AG04450 (cell line): Measurements from ENCODE around the gene ATP6V0D1. TPM values are rescaled to one million over a fixed set of nuclear protein-coding genes. Genes with fewer than 3 reads are reported as not detected.

ENCODE experiments used
- CTCF ChIA-PET: fragments of 300-600, 350-600 bp; formaldehyde crosslinking; extraction: SDS; loops from one replicate; lab custom pipeline; 2022; ENCODE audit warnings: antibody characterized with exemption, inconsistent platforms; lab: Charles Lee
- POLR2A ChIA-PET: fragments of 350-600 bp; formaldehyde crosslinking; extraction: SDS; loops from one replicate; lab custom pipeline; 2021; ENCODE audit warnings: antibody characterized with exemption, inconsistent platforms; lab: Yijun Ruan, JAX
- DNase-seq: peaks from one replicate; pipeline ENCODE4 v3.0.0-alpha.2; 2011; ENCODE audit warnings: low read depth, low spot score
- H3K27ac ChIP-seq: one replicate; pipeline ENCODE4 v1.5.1; 2012; ENCODE audit warnings: low read depth, low read length, control low read depth
- H3K27me3 ChIP-seq: one replicate; pipeline ENCODE4 v1.6.0; 2012; ENCODE audit warnings: low read length; ENCODE audit not compliant: control insufficient read depth, insufficient read depth
- H3K4me3 ChIP-seq: 2 replicates; pipeline ENCODE4 v1.5.1; 2011; ENCODE audit warnings: mild to moderate bottlenecking, low read depth, low read length, control low read depth
- H3K9me3 ChIP-seq: 2 replicates; pipeline ENCODE4 v1.5.1; 2012; ENCODE audit warnings: low read length; ENCODE audit not compliant: control insufficient read depth, insufficient read depth
- CTCF ChIP-seq: IDR thresholded peaks from 2 replicates; pipeline ENCODE4 v1.5.1; 2011; ENCODE audit warnings: low read depth, low read length, control low read depth, inconsistent platforms
- polyA plus RNA-seq: library from polyadenylated mRNA; depleted of rRNA; stranded (reverse); fragments of >200 nt; gene quantifications from 2 replicates; pipeline ENCODE4 v1.2.3, GENCODE V29; 2011

ATP6V0D1 gene
- polyA plus RNA-seq, 1 experiment = 101 TPM

DNA sequence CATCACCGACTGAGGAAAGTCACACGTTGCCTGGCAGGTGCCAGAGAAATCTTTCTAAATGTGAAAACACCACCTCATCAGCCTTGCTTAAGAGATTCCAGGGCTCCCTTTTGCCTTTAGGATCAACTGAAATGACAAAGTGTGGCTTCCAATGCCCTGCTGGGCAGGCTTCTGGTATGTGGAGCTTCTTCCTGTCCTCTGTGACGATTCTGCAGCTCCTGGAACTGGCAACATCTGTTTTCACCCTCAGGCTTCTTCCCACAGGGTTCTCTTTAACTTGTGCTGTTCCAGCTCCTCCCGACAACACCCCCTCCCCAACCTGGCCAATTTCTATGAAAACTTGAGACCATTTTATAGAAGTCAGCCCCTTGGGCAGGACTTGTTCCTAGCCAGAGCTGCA is 59.9 kb downstream of the ATP6V0D1 start:
- Histone ChIP-seq H3K27ac (no peak overlapping the region), H3K9me3 (no peaks in the 10 kb centered on the region; the same call in 1 of the 2 replicates), H3K4me3 (no peak overlapping the region), H3K27me3 (peaks cover 27% of the 10 kb centered on the region)
- POLR2A ChIA-PET = no interaction called here
- CTCF ChIA-PET = interaction anchor here (0.7 to 1.2 kb wide), 2 partner anchors 17 to 60 kb away, joined by 3 read pairs; no protein-coding TSS in a partner anchor
- no peak for DNase-seq
- no peak for TF ChIP-seq CTCF

DNA sequence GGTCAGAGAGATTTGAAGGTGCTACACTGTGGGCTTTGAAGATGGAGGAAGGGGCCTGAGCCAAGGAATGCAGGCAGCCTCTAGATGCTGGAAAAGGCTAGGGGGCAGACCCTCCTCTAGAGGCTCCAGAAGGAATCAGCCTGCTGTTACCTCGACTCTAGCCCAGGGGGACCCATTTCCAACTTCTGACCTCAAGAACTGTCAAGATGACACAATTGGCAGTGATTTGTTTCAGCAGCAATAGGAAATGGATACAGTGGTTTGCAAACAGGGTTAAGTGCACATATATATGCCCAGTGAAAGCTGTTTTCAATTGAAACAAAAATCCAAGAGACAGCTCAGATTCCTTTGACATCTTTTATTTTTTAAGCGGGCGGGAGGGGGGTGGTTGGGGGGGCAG is 61.0 kb downstream of the ATP6V0D1 start:
- ChIA-PET POLR2A (no interaction called here), CTCF (interaction anchor here (1.4 kb wide), 1 partner anchor 8 kb away, joined by 6 read pairs; no protein-coding TSS in a partner anchor)
- no peak for TF ChIP-seq CTCF
- H3K27ac ChIP-seq = no peak overlapping the region
- H3K27me3 ChIP-seq = peaks cover 17% of the 10 kb centered on the region
- DNase-seq = no peak
- H3K4me3 ChIP-seq = no peak overlapping the region
- no peaks in the 10 kb centered on the region; the same call in 1 of the 2 replicates for H3K9me3 ChIP-seq

DNA sequence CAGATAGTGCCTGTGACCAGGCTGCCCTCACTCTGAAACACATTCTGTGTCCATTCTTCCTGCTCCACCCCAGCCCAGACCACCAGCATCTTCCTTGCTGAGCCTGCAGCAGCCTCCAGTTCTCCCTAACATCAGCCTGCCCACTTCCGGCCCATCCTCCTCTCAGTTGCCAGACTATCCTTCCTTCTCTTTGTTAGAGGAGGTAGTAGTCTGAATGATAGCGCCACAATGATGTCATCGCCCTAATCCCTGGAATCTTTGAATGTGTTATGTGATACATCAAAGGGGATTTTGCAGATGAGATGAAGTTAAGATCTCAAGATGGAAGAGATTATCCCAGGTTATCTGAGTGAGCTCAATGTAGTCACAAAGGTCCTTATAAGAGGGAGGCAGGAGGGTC is 61.5 kb downstream of the ATP6V0D1 start:
- DNase-seq = no peak
- POLR2A ChIA-PET = no interaction called here
- no peaks in the 10 kb centered on the region; the same call in 1 of the 2 replicates for H3K9me3 ChIP-seq
- CTCF ChIA-PET = interaction anchor here (1.4 kb wide), 1 partner anchor 9 kb away, joined by 6 read pairs; no protein-coding TSS in a partner anchor
- H3K27ac ChIP-seq = no peak overlapping the region
- no peak overlapping the region for H3K4me3 ChIP-seq
- no peak for TF ChIP-seq CTCF
- H3K27me3 ChIP-seq = peaks cover 12% of the 10 kb centered on the region

- Histone ChIP-seq H3K27ac (no peak overlapping the region), H3K4me3 (no peak overlapping the region), H3K9me3 (no peaks in the 10 kb centered on the region; the same call in 1 of the 2 replicates), H3K27me3 (no peaks in the 10 kb centered on the region)
- TF ChIP-seq CTCF = no peak
- DNase-seq = no peak
- CTCF ChIA-PET = interaction anchor here (0.6 to 3.3 kb wide), 9 partner anchors 10 to 157 kb away, joined by 3 to 34 read pairs (median 3); partner anchors contain the start of gene TPPP3
- POLR2A ChIA-PET = no interaction called here
Measured at GRCh38 chr16:67417333-67418061, 63.5 kb downstream of the ATP6V0D1 start.
